Nephron (organoid): ENCODE results near the gene CDHR2.
A peak's percentile ranks its signal among the peaks of the same experiment; 100 is the strongest.

Experiments used
- H3K27ac Mint-ChIP-seq, 3 experiments: 2 replicates each; pipeline ENCODE4 v1.8.0; 2020; ENCODE audit warnings: mixed read lengths in 3 of 3, mild to moderate bottlenecking in 2 of 3, moderate library complexity in 1 of 3
- H3K27me3 Mint-ChIP-seq: 2 replicates; pipeline ENCODE4 v1.8.0; 2021; ENCODE audit warnings: low read depth, mild to moderate bottlenecking, moderate library complexity, mixed read lengths
- H3K36me3 Mint-ChIP-seq: 2 replicates; pipeline ENCODE4 v1.8.0; 2020; ENCODE audit warnings: low read depth, mixed read lengths
- H3K4me1 Mint-ChIP-seq: 2 replicates; pipeline ENCODE4 v1.8.0; 2020; ENCODE audit warnings: mixed read lengths
- H3K4me3 Mint-ChIP-seq, 3 experiments: 2 replicates each; pipeline ENCODE4 v1.8.0; 2020; ENCODE audit warnings: mild to moderate bottlenecking in 3 of 3, mixed read lengths in 3 of 3, moderate library complexity in 2 of 3
- H3K9me3 Mint-ChIP-seq: 2 replicates; pipeline ENCODE4 v1.8.0; 2020; ENCODE audit warnings: mixed read lengths
- CTCF ChIP-seq, 3 experiments: fragments of 200-600 bp; sonication (generic); IDR thresholded peaks; one replicate each; pipeline ENCODE4 v1.5.0; 2021; ENCODE audit warnings: antibody characterized with exemption in 3 of 3; ENCODE audit not compliant: unreplicated experiment in 3 of 3

Gene CDHR2

GRCh38 chr5:176619203-176619568 is 70.0 kb downstream of the CDHR2 start:
- no peaks in the 10 kb centered on the region for H3K4me1 Mint-ChIP-seq
- H3K36me3 Mint-ChIP-seq, result no peaks in the 10 kb centered on the region
- peaks cover 98% of the 10 kb centered on the region for H3K27me3 Mint-ChIP-seq
- TF ChIP-seq CTCF (IDR thresholded peaks at IDR 0.05; ENCODE audit: unreplicated experiment in 3 of 3), result peak in 2 of 3 experiments; percentile 15 to 34
- no peak overlapping the region for H3K4me3 Mint-ChIP-seq
- H3K9me3 Mint-ChIP-seq, result no peaks in the 10 kb centered on the region
- no peak overlapping the region for H3K27ac Mint-ChIP-seq

- Mint-ChIP-seq H3K4me1 (no peaks in the 10 kb centered on the region), H3K36me3 (no peaks in the 10 kb centered on the region), H3K27me3 (peaks cover 99% of the 10 kb centered on the region), H3K9me3 (no peaks in the 10 kb centered on the region), H3K27ac (no peak overlapping the region), H3K4me3 (peak overlapping the region in 1 of 3 experiments; percentile 51)
- TF ChIP-seq CTCF (IDR thresholded peaks at IDR 0.05; ENCODE audit: unreplicated experiment in 3 of 3), result no peak
Observed at GRCh38 chr5:176619569-176620332, 70.6 kb downstream of the CDHR2 start.

- H3K27ac Mint-ChIP-seq, result no peak overlapping the region
- H3K27me3 Mint-ChIP-seq, result peaks cover 99% of the 10 kb centered on the region
- TF ChIP-seq CTCF (IDR thresholded peaks at IDR 0.05; ENCODE audit: unreplicated experiment in 3 of 3), result no peak
- H3K4me1 Mint-ChIP-seq, result no peaks in the 10 kb centered on the region
- no peaks in the 10 kb centered on the region for H3K9me3 Mint-ChIP-seq
- peak overlapping the region; percentile 23 to 51 (median 39) for H3K4me3 Mint-ChIP-seq
- H3K36me3 Mint-ChIP-seq, result no peaks in the 10 kb centered on the region
Observed at GRCh38 chr5:176620333-176620981, 71.3 kb downstream of the CDHR2 start.

GRCh38 chr5:176621661-176622079 is 72.5 kb downstream of the CDHR2 start:
- no peak for TF ChIP-seq CTCF (IDR thresholded peaks at IDR 0.05; ENCODE audit: unreplicated experiment in 3 of 3)

GRCh38 chr5:176624142-176624541 is 75.0 kb downstream of the CDHR2 start:
- Mint-ChIP-seq H3K36me3 (no peaks in the 10 kb centered on the region), H3K9me3 (no peaks in the 10 kb centered on the region), H3K4me1 (no peaks in the 10 kb centered on the region), H3K4me3 (no peak overlapping the region), H3K27me3 (peaks cover 99% of the 10 kb centered on the region), H3K27ac (no peak overlapping the region)
- no peak for TF ChIP-seq CTCF (IDR thresholded peaks at IDR 0.05; ENCODE audit: unreplicated experiment in 3 of 3)

More at GRCh38 chr5:176621661-176622079, 72.5 kb downstream of the CDHR2 start:
- Mint-ChIP-seq H3K36me3 (no peaks in the 10 kb centered on the region), H3K4me1 (no peaks in the 10 kb centered on the region), H3K4me3 (no peak overlapping the region), H3K9me3 (no peaks in the 10 kb centered on the region), H3K27ac (no peak overlapping the region), H3K27me3 (peaks cover 99% of the 10 kb centered on the region)
